PFSK-1 (cell line): ENCODE data around the gene STK11.

Experiments used
- FOXP2 ChIP-seq: optimal IDR thresholded peaks from 2 replicates; pipeline ENCODE3; 2011; ENCODE audit warnings: borderline replicate concordance, control low read depth, inconsistent platforms; ENCODE audit not compliant: insufficient read depth; ENCODE audit errors: extremely low read length, extremely low read depth
- POLR2AphosphoS5 ChIP-seq: IDR thresholded peaks from 2 replicates; pipeline ENCODE4 v1.6.1; 2012; ENCODE audit warnings: low read depth, mild to moderate bottlenecking, control low read depth, low read length, moderate library complexity
- SIN3A ChIP-seq: IDR thresholded peaks from 2 replicates; pipeline ENCODE4 v1.6.1; 2012; ENCODE audit warnings: mild to moderate bottlenecking, low read length, moderate library complexity, borderline replicate concordance; ENCODE audit not compliant: insufficient read depth

DNA sequence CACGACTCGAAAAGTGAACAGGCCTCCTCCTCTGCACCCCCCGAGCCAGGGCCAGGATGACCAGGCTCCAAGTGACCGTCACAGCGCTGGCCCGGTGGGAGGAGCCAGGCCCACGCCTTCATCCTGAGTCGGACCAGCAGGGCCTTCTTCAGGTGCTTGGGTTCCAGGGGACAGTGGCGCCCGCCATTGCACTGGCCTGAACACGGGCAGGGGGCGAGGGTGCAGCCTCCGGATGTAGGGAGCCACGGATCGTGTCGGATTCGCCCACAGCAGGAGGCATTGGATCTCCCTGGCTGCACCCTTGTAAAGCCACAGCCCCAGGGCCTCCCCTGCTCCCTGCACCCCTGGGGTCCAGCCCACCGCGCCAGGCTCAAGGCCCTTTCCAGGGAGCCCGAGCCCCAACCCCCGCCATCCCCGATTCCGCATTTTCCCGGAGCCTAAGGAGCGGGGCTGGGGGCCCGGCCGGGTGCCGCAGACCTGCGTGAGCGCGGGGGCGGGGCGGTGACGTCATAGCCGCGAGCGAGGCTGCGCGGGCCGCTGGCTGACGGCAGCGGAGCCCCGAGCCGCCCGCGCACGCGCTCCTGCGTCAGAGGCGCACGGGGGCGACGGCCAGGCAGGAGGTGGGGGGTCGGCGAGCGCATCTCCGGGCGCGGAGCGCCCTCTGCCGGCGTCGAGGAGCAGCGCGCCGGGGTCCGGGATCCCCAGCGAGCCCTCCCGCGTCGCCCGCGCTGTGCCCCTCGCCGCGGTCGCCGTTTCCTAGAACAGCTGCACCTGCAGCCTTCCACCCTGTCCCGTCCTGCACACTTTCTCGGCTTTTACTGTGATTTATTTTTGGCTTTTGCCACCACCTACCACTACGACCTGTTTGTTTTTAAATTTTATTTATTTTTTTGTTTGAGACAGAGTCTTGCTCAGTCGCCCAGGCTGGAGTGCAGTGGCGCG lies 34.5 kb downstream of the STK11 start:
- no peak for TF ChIP-seq FOXP2
- TF ChIP-seq POLR2AphosphoS5: no peak
- no peak for TF ChIP-seq SIN3A
